Fibroblast of villous mesenchyme (primary cell): ENCODE data around the gene GRAMD1B. TPM values are rescaled to one million over a fixed set of nuclear protein-coding genes. Genes with fewer than 3 reads are reported as not detected.
A peak's percentile ranks its signal among the peaks of the same experiment; 100 is the strongest.

ENCODE experiments used
- DNase-seq: peaks from one replicate; pipeline ENCODE4 v3.0.0-alpha.2; 2010; ENCODE audit warnings: low read depth
- H3K4me3 ChIP-seq: 2 replicates; pipeline ENCODE4 v1.5.1; 2011; ENCODE audit warnings: low read depth, mild to moderate bottlenecking, low read length
- CTCF ChIP-seq: IDR thresholded peaks from 2 replicates; pipeline ENCODE4 v1.5.1; 2012; ENCODE audit warnings: low read depth, mild to moderate bottlenecking, low read length; ENCODE audit not compliant: insufficient read depth
- total RNA-seq: library from RNA; depleted of rRNA; stranded (reverse); fragments of >200 nt; gene quantifications from 2 replicates; pipeline ENCODE4 v1.2.3, GENCODE V29; 2012

The GRAMD1B gene
- total RNA-seq, 1 donor, result 6.0 TPM

- peak overlapping the region; percentile 52 for H3K4me3 ChIP-seq
- no peak for TF ChIP-seq CTCF
Measured at GRCh38 chr11:123430721-123431497, 840 bp downstream of the GRAMD1B start.

GRCh38 chr11:123431619-123432018 is 1.6 kb downstream of the GRAMD1B start:
- no peak for DNase-seq
- no peak for TF ChIP-seq CTCF
- no peak overlapping the region for H3K4me3 ChIP-seq

More at GRCh38 chr11:123430721-123431497, 840 bp downstream of the GRAMD1B start:
- DNase-seq, result peak; percentile 19

- peak; percentile 27 for TF ChIP-seq CTCF
- no peak overlapping the region for H3K4me3 ChIP-seq
- DNase-seq, result no peak
Measured at GRCh38 chr11:123434262-123434661, 4.2 kb downstream of the GRAMD1B start.

- no peak for TF ChIP-seq CTCF
- no peak for DNase-seq
- no peak overlapping the region for H3K4me3 ChIP-seq
Measured at GRCh38 chr11:123434911-123435310, 4.8 kb downstream of the GRAMD1B start.

- no peak for TF ChIP-seq CTCF
- no peak for DNase-seq
- no peak overlapping the region for H3K4me3 ChIP-seq
Measured at GRCh38 chr11:123437236-123437979, 7.3 kb downstream of the GRAMD1B start.

GRCh38 chr11:123438131-123438627 is 8.1 kb downstream of the GRAMD1B start:
- TF ChIP-seq CTCF, result no peak
- no peak for DNase-seq
- no peak overlapping the region for H3K4me3 ChIP-seq
